ENCODE measurements around the gene TRIO.

The TRIO gene

GRCh38 chr5:14488709-14489108 is 345.6 kb downstream of the TRIO start:
- DNase-seq (ENCODE audit: low spot score): no peak

GRCh38 chr5:14489643-14490042 is 346.5 kb downstream of the TRIO start:
- DNase-seq (ENCODE audit: low spot score): no peak

GRCh38 chr5:14490309-14490711 is 347.2 kb downstream of the TRIO start:
- DNase-seq (ENCODE audit: low spot score): no peak

- DNase-seq (ENCODE audit: low spot score): no peak
Observed at GRCh38 chr5:14491015-14491915, 348.1 kb downstream of the TRIO start.

DNA sequence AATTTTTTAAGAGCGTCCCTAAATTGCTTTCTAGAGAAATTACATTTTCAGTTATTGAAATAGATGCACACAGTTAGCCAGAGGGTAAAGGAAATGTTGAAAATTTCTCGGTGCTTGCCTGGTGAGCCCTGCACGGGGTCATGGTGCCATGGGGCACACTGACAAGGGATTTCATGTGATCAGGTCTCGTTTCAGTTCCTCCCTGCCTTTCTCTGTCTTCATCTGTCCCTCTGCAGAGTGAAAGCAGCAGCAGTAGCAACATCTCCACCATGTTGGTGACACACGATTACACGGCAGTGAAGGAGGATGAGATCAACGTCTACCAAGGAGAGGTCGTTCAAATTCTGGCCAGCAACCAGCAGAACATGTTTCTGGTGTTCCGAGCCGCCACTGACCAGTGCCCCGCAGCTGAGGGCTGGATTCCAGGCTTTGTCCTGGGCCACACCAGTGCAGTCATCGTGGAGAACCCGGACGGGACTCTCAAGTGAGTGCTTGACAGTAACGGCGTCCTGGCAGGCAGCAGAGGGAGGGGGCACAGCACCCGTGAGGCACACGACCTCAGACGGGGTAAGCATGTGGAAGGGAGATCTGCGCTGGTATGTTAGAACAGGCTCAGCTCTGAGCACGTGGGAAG is 349.3 kb downstream of the TRIO start:
- DNase-seq (ENCODE audit: low spot score): no peak

GRCh38 chr5:14495301-14495700 is 352.2 kb downstream of the TRIO start:
- DNase-seq (ENCODE audit: low spot score): no peak

DNA sequence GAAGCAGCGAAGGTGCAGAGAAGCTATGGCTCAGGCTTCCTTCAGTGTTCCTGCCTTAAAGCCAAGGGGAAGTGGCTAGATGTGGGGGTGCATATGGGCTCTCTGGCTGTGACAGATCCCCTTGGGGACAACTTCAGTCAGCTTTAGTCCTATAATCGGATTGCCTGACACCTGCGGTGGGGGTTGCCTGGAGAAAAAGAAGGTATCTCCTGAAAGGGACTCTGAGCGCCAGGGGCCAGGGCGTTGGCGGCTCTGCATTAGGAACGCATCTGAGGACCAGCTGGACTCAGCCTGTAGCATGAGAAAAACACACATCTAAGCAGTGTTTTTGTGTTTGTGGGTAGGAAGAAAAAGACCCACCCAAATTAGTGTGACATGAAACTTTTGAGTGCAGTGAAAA is 354.2 kb downstream of the TRIO start:
- no peak for DNase-seq (ENCODE audit: low spot score)

- no peak for DNase-seq (ENCODE audit: low spot score)
Observed at GRCh38 chr5:14501353-14502293, 358.5 kb downstream of the TRIO start.

- DNase-seq (ENCODE audit: low spot score): no peak
Observed at GRCh38 chr5:14502294-14502690, 359.1 kb downstream of the TRIO start.

GRCh38 chr5:14503017-14503680 is 360.0 kb downstream of the TRIO start:
- DNase-seq (ENCODE audit: low spot score): no peak

DNA sequence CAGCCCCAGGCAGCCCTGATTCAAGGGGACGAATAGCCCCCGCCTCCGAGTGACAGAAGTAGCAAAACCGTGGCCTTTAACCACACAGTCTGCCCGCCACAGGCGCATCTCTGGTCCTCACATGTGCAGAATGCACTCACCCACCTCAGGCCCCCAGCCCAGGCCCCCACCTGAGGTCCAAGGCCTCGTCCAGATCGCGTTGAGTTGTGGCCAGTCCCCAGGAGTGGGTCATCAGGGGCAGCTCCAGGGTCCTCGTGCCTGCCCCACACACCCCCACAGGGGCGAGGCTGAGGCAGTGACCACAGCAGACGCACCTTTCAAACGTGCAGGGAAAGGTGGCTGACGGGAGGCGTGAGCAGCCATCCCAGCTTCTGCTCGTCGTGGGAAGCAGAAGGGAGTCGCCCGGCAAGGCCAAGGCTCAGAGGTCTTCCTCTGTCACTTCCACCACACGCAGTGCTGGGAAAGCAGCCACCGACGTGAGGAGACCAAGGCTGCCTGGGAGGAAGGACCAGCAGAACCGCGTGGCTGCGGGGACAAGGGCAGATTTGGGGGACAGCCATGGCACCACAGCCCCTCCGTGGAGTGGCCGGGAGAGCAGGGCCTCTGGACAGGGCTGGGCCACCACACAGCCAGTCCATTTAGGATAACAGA is 360.7 kb downstream of the TRIO start:
- DNase-seq (ENCODE audit: low spot score): no peak

DNA sequence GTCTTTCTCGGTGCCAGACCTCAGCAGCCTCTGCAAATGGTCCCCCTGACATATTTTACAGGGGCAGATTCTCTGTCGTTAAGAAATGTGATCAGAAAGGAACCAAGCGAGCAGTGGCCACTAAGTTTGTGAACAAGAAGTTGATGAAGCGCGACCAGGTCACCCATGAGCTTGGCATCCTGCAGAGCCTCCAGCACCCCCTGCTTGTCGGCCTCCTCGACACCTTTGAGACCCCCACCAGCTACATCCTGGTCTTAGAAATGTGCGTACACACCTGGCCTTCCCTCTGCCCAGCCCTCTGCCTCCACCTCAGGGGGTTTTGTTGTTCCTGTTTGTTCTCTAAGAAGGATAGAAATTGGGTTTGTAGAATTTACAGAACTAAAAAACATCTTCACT is 361.2 kb downstream of the TRIO start:
- DNase-seq (ENCODE audit: low spot score): no peak

DNA sequence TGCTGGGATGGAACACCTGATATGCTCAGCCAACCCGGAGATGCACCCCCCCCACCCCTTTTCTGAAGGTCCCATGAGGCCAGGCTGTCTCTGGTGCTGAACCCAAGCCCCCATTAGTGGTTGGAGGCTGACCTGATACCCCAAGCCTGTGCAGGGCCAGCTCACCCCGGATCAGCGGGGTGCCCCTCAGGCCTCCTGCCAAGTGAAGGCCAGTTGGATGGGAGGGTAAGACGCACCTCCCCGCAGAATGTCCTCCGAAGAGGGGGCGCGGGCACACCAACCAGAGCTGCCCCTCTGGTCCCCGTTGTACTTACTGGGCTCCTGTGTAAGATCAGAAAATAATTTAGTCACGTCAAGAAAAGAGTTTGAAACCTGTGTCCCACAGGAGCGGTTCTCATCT is 361.7 kb downstream of the TRIO start:
- DNase-seq (ENCODE audit: low spot score): no peak

DNA sequence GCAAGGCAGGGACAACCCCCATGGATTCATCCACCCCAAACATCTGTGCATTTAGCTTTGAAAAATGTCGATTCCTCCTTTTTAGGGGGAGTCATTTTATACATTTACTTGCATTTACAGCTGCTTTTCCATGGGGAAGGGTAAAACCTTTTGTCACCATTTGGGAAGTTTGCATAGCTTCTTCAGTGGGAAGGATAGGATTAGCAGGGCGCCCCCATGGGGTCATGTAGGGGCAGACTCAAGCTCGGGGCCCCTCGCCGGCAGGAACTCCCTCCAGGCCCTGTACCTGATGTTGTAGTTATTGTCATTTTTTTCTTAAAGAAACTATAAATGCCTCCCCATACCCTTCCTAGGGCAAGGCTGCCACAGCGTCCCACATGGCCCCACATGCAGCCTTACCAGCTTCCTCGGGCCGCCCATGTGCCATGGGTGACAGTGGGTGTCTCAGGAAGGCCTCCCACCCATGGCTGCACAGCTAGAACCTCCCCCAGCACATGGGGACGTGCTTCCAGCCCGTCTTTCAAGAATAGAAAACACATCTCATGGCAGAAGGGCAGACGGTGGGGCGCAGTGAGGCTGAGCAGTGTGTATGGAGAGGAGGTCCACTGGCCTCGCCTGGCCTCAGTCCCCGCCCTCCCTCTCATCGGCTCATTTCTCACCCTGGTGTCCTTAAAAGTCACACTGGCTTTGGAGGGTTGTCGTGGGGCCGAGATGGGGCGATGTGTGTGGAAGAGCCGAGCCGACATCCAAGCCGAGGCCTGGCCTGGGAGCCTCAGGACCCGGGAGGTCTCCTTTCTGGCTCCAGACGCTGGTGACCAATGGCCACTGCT is 362.4 kb downstream of the TRIO start:
- DNase-seq (ENCODE audit: low spot score): no peak

DNA sequence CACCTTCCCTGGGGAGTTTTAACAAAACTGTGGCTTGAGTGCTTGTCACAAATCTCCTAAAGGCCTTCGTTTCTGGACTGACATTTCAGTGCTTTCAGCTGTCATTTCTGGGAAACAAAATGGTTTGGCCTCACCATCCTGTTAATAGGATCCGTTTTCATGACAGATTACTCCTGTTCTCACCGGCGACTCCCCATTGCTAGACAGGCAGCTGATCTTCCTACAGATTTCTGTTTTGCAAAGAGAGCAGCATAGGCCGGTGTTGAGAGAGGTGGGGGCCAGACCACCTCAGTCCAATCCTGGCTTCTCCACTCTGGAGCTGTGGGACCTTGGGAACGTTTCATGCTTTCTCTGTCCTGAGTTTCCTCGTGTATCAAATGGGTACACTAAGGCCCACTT is 363.0 kb downstream of the TRIO start:
- no peak for DNase-seq (ENCODE audit: low spot score)

GRCh38 chr5:14506661-14507060 is 363.5 kb downstream of the TRIO start:
- no peak for DNase-seq (ENCODE audit: low spot score)

- DNase-seq (ENCODE audit: low spot score): no peak
Observed at GRCh38 chr5:14507156-14507941, 364.2 kb downstream of the TRIO start.

DNA sequence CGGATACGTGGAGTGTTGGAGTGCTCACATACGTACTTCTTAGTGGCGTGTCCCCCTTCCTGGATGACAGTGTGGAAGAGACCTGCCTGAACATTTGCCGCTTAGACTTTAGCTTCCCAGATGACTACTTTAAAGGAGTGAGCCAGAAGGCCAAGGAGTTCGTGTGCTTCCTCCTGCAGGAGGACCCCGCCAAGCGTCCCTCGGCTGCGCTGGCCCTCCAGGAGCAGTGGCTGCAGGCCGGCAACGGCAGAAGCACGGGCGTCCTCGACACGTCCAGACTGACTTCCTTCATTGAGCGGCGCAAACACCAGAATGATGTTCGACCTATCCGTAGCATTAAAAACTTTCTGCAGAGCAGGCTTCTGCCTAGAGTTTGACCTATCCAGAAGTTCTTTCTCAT is 364.9 kb downstream of the TRIO start:
- DNase-seq (ENCODE audit: low spot score): no peak

DNA sequence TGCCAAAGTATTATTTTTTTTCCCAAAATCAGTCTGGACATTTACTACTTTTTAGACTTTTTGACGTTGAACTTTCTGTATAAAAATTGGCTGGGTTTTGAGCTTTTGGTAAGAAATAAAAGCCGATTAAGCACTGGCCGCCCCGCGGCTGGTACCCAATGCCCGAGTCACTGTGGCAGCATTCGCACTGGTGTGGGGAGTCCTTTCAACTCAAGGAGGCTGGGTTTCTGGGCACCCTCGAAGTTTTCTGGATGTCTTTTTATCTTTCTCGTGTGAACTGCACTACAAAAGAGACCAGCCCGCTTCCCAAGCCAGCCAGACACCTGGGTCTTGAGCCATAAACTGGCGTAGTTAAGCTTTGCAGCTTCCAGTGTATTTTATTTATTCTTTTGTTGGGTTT is 366.4 kb downstream of the TRIO start:
- DNase-seq (ENCODE audit: low spot score): no peak

All from kidney capillary endothelial cell (primary cell).